K562 (cell line): ENCODE measurements around the gene MC5R. TPM values are rescaled to one million over a fixed set of nuclear protein-coding genes. Genes with fewer than 3 reads are reported as not detected.

ENCODE experiments used
- ATAC-seq: fragments of 200-7000 bp; cut with Tn5 transposase; 3 replicates; pipeline ENCODE4 v1.9.1; 2020; ENCODE audit warnings: moderate library complexity
- BruUV-seq: library from RNA; stranded (reverse); fragments of 400-500 nt; replicated peaks from 2 replicates; lab custom pipeline; 2021; lab: Mats Ljungman, UMichigan
- CTCF ChIA-PET: fragments of 300-600 bp; formaldehyde crosslinking; extraction: SDS; loops from one replicate; lab custom pipeline; 2021; ENCODE audit warnings: low intra/inter-chr PET ratio; lab: Yijun Ruan, JAX
- POLR2A ChIA-PET: fragments of 300-600, 350-650 bp; sonication (Branson Sonifier 250); formaldehyde crosslinking; extraction: SDS; loops from one replicate; lab custom pipeline; 2021; ENCODE audit warnings: antibody characterized with exemption, inconsistent platforms; lab: Yijun Ruan, JAX
- DNase-seq, 4 experiments: peaks; one replicate each; pipeline versions ENCODE4 v3.0.0 to v3.0.0-alpha.2; 2011 to 2018; ENCODE audit warnings: low spot score in 3 of 4, mixed read lengths in 3 of 4; ENCODE audit errors: extremely low read depth in 1 of 4
- FAIRE-seq: peaks from 2 replicates; lab custom pipeline; 2011; peaks lifted over from hg19 to GRCh38; lab: Jason Lieb, UNC
- H2AFZ ChIP-seq: 2 replicates; pipeline ENCODE4 v1.6.0; 2011; ENCODE audit warnings: low read depth, low read length, control low read depth, inconsistent platforms
- H3K27ac ChIP-seq: fragments of 200-600 bp; 3 replicates; pipeline ENCODE4 v1.8.0; 2011; ENCODE audit warnings: low read depth, mild to moderate bottlenecking, control low read depth, inconsistent platforms, low read length, moderate library complexity, mixed read lengths; ENCODE audit errors: extremely low read depth
- H3K27me3 ChIP-seq, 2 experiments: fragments of 300-600 bp in 1 of 2; 2 replicates in 1 of 2; 3 replicates in 1 of 2; pipeline versions ENCODE4 v1.6.0 to v1.8.0; 2011; ENCODE audit warnings: inconsistent platforms in 2 of 2, low read length in 2 of 2, mild to moderate bottlenecking in 1 of 2, mixed read lengths in 1 of 2, moderate library complexity in 1 of 2; ENCODE audit not compliant: control insufficient read depth in 2 of 2, insufficient read depth in 2 of 2
- H3K36me3 ChIP-seq: fragments of 300-600 bp; 3 replicates; pipeline ENCODE4 v1.8.0; 2011; ENCODE audit warnings: mild to moderate bottlenecking, low read length, inconsistent platforms; ENCODE audit not compliant: control insufficient read depth, insufficient read depth
- H3K4me1 ChIP-seq, 2 experiments: fragments of 200-600 bp in 1 of 2; replicated peaks in 1 of 2; 2 replicates in 1 of 2; 3 replicates in 1 of 2; pipeline versions ENCODE4 v1.5.1 to v1.8.0; 2011; ENCODE audit warnings: inconsistent platforms in 2 of 2, low read length in 2 of 2, mild to moderate bottlenecking in 1 of 2, mixed read lengths in 1 of 2, moderate library complexity in 1 of 2; ENCODE audit not compliant: control insufficient read depth in 2 of 2, insufficient read depth in 2 of 2
- H3K4me2 ChIP-seq: 2 replicates; pipeline ENCODE4 v1.6.1; 2011; ENCODE audit warnings: low read length, control low read depth, inconsistent platforms, mixed read lengths; ENCODE audit not compliant: insufficient read depth
- H3K4me3 ChIP-seq: fragments of 200-600 bp; sonication (generic), shearing (Covaris generic); 2 replicates; pipeline ENCODE4 v1.5.1; 2016; ENCODE audit warnings: control low read depth, inconsistent platforms
- H3K79me2 ChIP-seq: fragments of 200-600 bp; 3 replicates; pipeline ENCODE4 v1.8.0; 2011; ENCODE audit warnings: low read length, inconsistent platforms; ENCODE audit not compliant: control insufficient read depth, insufficient read depth
- H3K9ac ChIP-seq, 2 experiments: 2 replicates each; pipeline versions ENCODE4 v1.6.0 to v1.6.1; 2011; ENCODE audit warnings: low read depth in 2 of 2, low read length in 2 of 2, control low read depth in 1 of 2, inconsistent platforms in 1 of 2, mild to moderate bottlenecking in 1 of 2, mixed read lengths in 1 of 2; ENCODE audit not compliant: insufficient read depth in 1 of 2
- H3K9me1 ChIP-seq: one replicate; pipeline ENCODE4 v1.6.0; 2011; ENCODE audit warnings: inconsistent platforms, mild to moderate bottlenecking, low read length, moderate library complexity; ENCODE audit not compliant: control insufficient read depth, insufficient read depth
- H3K9me3 ChIP-seq: replicated peaks from 2 replicates; pipeline ENCODE4 v1.5.1; 2011; ENCODE audit warnings: low read depth, low read length, inconsistent platforms; ENCODE audit not compliant: control insufficient read depth, insufficient read depth
- H4K20me1 ChIP-seq: replicated peaks from 2 replicates; pipeline ENCODE4 v1.6.1; 2011; ENCODE audit warnings: low read length, inconsistent platforms, mixed read lengths; ENCODE audit not compliant: control insufficient read depth, insufficient read depth
- CEBPG ChIP-seq, 3 experiments: fragments of 200-800 bp in 1 of 3; sonication (Bioruptor generic) in 1 of 3; sonication (generic) in 1 of 3; formaldehyde crosslinking in 1 of 3; IDR thresholded peaks in 2 of 3; conservative IDR thresholded peaks in 1 of 3; 2 replicates each; pipeline versions ENCODE4 v1.6.1 to v1.8.0; 2016 to 2022; ENCODE audit warnings: missing compliant biosample characterization in 2 of 3, missing genetic modification characterization in 2 of 3, mild to moderate bottlenecking in 1 of 3, missing genetic modification reagents in 1 of 3
- CHD2 ChIP-seq: IDR thresholded peaks from 2 replicates; pipeline ENCODE4 v1.6.1; 2011; ENCODE audit warnings: low read depth, low read length
- JUN ChIP-seq, 2 experiments: sonication (generic) in 1 of 2; formaldehyde crosslinking in 1 of 2; IDR thresholded peaks; 2 replicates each; pipeline versions ENCODE4 v1.6.1 to v1.8.0; 2012 to 2022; ENCODE audit warnings: borderline replicate concordance in 2 of 2, mild to moderate bottlenecking in 2 of 2, improper control_type of control experiment in 1 of 2, low read depth in 1 of 2, low read length in 1 of 2, missing genetic modification reagents in 1 of 2
- NELFE ChIP-seq: IDR thresholded peaks from 2 replicates; pipeline ENCODE4 v1.6.1; 2011; ENCODE audit warnings: mild to moderate bottlenecking; ENCODE audit not compliant: insufficient read depth, insufficient read length
- NONO ChIP-seq, 2 experiments: fragments of 200-400 bp in 1 of 2; fragments of 450-650 bp in 1 of 2; formaldehyde crosslinking in 1 of 2; IDR thresholded peaks; 2 replicates each; pipeline ENCODE4 v1.6.1; 2017; ENCODE audit warnings: low read depth in 2 of 2, mild to moderate bottlenecking in 2 of 2, moderate library complexity in 2 of 2, low read length in 1 of 2
- PTBP1 ChIP-seq: fragments of 200-400 bp; formaldehyde crosslinking; IDR thresholded peaks from 2 replicates; pipeline ENCODE4 v1.6.1; 2017; ENCODE audit warnings: low read depth, low read length
- STAT6 ChIP-seq: sonication (generic); formaldehyde crosslinking; IDR thresholded peaks from 2 replicates; pipeline ENCODE4 v1.8.1; 2023; ENCODE audit warnings: mild to moderate bottlenecking, missing genetic modification reagents
- ZNF445 ChIP-seq: fragments of 250-450 bp; sonication (Bioruptor Pico); IDR thresholded peaks from 2 replicates; pipeline ENCODE4 v1.4.0; 2020; ENCODE audit warnings: low read depth, mild to moderate bottlenecking, moderate library complexity
- ZNF75A ChIP-seq: fragments of 450-650 bp; formaldehyde crosslinking; IDR thresholded peaks from 2 replicates; pipeline ENCODE4 v1.4.0; 2020; ENCODE audit warnings: mild to moderate bottlenecking
- WGBS: fragments of 100-300 bp; shearing (Covaris generic); methylation state at CpG from one replicate; pipeline ENCODE4 v1.1.6; 2016; ENCODE audit warnings: low coverage, mixed read lengths; ENCODE audit not compliant: insufficient coverage; ENCODE audit errors: missing lambda C conversion rate; 5-methylcytosine and 5-hydroxymethylcytosine counted together
- in situ Hi-C: fragments of 300-500 bp; cut with MboI; formaldehyde crosslinking; loops from 4 replicates; pipeline ENCODE4 v1.15.0; 2018; ENCODE audit warnings: inconsistent platforms, mixed read lengths
- intact Hi-C: fragments of 100-400 bp; cut with micrococcal nuclease; formaldehyde crosslinking; loops from 2 replicates; pipeline ENCODE4 v1.14.2; 2022
- polyA plus RNA-seq, 8 experiments: library from polyadenylated mRNA; depleted of rRNA in 4 of 8; stranded (reverse) in 5 of 8; unstranded in 3 of 8; fragments of >200 nt; fragmentation: Nextera tagmentation in 2 of 8; fragmentation: Illumina TruSeq in 1 of 8; extraction: Ambion mirVana in 2 of 8; extraction: Trizol in 1 of 8; gene quantifications; 2 replicates each; pipeline versions ENCODE4 v1.2.1 to v1.2.3, GENCODE V29; 2011 to 2014; ENCODE audit warnings: inconsistent platforms in 1 of 8, missing spikeins in 1 of 8
- total RNA-seq, 7 experiments: library from RNA; depleted of rRNA in 6 of 7; stranded (reverse); fragments of >200 nt in 6 of 7; fragmentation: Illumina TruSeq in 2 of 7; extraction: Trizol in 2 of 7; gene quantifications; 2 replicates each; pipeline versions ENCODE4 v1.2.1 to v1.2.3, GENCODE V29; 2011 to 2021; ENCODE audit warnings: low replicate concordance in 1 of 7

MC5R gene
- total and polyA plus RNA-seq, 9 of the 15 experiments (the other 6 are each of a cell fraction or from before 2014, with no cell fraction given) = not detected

DNA sequence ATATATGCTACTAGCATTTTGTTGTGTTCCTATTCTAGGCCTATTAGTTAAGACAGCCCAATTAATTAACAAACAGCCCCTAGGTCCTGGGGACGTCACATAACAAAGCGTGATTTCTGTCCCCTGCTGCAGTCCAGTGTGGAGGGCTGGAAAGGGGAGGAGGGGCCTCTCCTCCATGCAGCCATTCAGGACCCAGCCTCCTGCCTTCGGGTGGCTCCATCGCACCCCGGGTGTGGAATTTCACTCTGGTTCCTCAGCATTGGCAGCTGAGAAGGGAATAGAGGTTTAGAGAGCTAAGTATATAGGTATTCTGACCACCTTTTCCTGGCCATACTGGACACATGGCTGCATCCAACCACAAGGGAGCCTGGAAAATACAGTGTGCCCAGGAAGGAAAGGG, 49.0 kb downstream of the MC5R start:
- Histone ChIP-seq H3K4me2 (no peak overlapping the region), H2AFZ (no peak overlapping the region), H4K20me1 (no peaks in the 10 kb centered on the region), H3K9me3 (no peaks in the 10 kb centered on the region), H3K36me3 (no peaks in the 10 kb centered on the region), H3K4me3 (no peak overlapping the region), H3K27me3 (peaks cover 2 to 23% of the 10 kb centered on the region in 2 experiments; a peak in 2 of 5 replicates), H3K4me1 (no peaks in the 10 kb centered on the region), H3K9ac (no peak overlapping the region), H3K79me2 (no peaks in the 10 kb centered on the region), H3K27ac (no peak overlapping the region), H3K9me1 (no peaks in the 10 kb centered on the region)
- WGBS = 0% methylated on average over 5 of the region's 5 CpGs
- in situ Hi-C loops = no loop called here
- ChIA-PET CTCF (no interaction called here), POLR2A (no interaction called here)
- DNase-seq (no peak), ATAC-seq (no peak), FAIRE-seq (no peak)
- intact Hi-C loops = no loop called here
- no TSS peak for BruUV-seq
- no peak for TF ChIP-seq CHD2
- TF ChIP-seq CEBPG (CRISPR knock-in tag; IDR thresholded peaks at IDR 0.05) = no peak
- no peak for TF ChIP-seq CEBPG (tag; conservative IDR thresholded peaks at IDR 0.05 in 1 of 2, IDR thresholded peaks at IDR 0.05 in 1 of 2)
- TF ChIP-seq NONO (IDR thresholded peaks at IDR 0.05; ENCODE audit: low read depth in 2 of 2, low read length in 1 of 2) = no peak
- no peak for TF ChIP-seq STAT6 (CRISPR knock-in tag)
- TF ChIP-seq ZNF445 (CRISPR knock-in tag) = no peak
- TF ChIP-seq PTBP1 = no peak
- TF ChIP-seq NELFE = no peak
- TF ChIP-seq JUN (IDR thresholded peaks at IDR 0.05; ENCODE audit: borderline replicate concordance, low read depth, low read length) = no peak
- TF ChIP-seq JUN (CRISPR knock-in tag; IDR thresholded peaks at IDR 0.05; ENCODE audit: borderline replicate concordance) = no peak
- no peak for TF ChIP-seq ZNF75A (CRISPR knock-in tag)
